DMS 273 (cell line): Measurements from ENCODE around the gene RPS6KB2.

ENCODE experiments used
- DNase-seq: peaks from one replicate; lab custom pipeline; 2025; ENCODE audit not compliant: unreplicated experiment; lab: John Stamatoyannopoulos, UW

Gene RPS6KB2

DNA sequence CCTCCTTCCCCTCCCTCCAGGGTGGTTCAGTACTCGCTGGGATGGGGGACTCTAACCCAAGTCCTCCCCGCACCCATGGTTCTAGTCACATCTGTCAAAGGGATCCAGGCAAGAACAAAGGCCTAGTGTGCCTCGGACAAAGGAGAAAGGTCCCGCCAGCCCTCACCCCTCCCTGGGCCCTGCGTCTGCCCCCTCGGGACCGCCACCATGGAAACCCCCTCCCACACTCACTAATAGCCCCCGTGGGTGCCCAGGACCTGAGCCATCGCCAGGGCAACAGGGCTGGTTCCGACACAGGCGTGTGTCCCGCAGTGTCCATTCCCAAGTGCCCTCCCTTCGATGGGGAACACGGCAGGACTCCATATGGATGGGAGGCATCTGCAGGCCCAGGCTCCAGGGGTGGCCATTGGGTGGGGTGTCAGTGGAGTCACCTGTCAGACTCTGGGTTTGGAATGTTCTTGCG, 17.9 kb upstream of the RPS6KB2 start:
- DNase-seq: no peak

DNA sequence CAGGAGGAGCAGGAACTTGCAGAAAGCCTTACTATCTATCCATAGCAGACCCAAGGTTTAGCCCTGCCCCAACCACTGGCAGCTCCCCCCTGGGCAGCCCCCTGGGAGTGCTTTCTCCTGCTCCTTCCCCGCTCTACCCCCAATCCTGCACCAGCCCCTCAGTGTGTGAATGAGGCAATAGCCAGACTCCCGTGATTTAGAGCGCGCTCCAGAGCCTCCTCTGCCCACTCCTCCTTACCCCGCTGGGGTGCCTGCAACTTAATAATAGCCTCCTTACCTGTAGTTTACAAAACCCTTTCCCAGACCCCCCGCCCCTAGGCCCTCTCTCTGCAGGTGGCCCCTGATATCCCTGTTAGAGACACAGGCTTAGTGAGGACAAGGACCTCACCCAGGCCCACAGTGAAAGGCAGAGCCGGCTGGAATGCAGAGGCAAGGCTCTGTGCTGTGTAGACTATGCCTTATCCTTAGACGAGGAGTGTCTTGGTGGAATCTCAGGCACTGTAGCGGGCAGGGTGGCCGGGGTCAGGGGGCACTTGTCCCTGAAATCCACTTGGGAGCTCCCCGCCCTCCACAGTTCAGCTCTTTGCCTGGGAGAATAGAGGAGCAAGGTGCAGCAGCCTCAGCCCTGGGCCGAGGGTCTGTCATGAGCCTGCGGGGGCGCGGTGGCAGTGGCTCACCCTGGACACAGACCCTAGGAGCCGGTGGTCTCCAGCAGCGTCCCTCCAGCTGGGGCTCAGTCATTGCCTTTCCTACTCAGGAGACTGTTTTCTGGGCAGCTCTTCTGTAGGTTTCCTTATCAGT, 17.1 kb upstream of the RPS6KB2 start:
- no peak for DNase-seq

DNA sequence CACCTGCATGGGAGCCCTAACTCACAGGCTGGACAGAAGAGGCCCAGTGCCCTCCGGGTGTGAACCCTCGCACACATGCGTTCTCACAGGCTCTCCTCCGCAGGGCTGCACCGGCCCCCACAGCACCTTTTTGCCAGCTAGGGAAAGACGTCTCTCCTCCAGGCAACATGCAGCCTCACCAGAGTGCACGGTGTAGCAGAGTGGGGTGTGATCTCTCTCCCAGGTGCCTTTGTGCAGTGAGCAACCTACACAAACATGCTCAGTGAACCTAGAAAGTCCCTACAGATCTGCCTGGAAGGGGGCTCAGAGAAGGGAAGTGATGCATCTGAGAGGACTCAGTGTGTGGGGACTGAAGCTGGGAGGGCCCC, 16.5 kb upstream of the RPS6KB2 start:
- no peak for DNase-seq

DNA sequence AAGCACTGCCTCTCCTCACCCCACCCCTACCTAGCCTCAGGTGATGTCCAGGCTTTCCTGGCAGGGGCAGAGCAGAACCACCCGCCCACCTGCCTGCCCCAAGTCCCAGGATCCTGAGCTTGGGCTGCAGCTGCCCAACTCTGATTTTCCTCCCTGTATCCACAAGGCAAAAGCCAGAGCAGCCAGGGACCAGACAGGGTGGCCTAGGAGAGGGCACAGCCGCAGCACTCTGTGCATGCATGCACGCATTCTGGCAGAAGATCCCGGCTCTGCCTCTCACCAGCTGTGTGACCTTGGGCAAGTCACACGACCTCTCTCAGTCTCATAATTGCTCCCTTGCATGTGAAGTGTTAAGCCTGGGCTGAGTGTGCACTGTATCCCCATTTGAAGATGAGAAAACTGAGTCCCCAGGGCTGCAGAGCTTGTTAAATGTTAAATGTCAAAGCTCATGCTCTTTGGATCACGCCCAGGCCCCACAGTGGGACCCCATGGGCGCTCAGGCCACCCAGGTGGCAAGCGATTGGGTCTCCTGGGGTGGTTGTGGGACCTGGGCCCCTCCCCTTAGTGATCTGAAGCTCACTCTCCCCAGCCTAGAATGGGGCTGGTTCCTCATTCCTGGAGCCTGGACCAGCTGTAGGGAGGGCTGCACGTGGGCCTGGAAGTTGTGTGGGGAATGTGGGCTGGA, 15.7 kb upstream of the RPS6KB2 start:
- no peak for DNase-seq

DNA sequence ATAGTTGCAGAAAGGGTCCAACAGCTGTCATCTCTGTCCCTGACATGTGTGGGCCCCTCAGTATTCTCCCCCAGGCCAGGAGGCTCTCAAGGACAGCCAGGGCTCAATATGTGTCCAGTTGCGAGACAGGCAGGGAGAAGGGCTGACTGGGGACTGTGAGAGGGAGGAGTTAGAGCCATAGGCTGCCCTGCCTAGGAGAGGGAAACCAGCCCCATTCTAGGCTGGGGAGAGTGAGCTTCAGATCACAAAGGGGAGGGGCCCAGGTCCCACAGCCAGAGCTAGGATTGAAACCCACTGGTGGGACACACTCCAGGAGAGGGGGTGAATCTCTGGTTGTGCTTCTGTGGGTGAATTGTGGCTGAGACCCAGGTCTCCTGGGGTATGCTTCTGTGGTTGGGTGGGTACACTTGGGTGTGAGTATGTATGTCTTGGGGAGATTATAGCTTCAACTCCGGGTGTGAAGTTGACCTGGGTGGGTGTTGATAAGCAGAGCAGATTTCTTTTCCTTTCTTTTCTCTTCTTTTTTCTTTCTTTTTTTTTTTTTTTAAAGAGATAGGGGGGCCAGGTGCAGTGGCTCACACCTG, 14.9 kb upstream of the RPS6KB2 start:
- DNase-seq: no peak

DNA sequence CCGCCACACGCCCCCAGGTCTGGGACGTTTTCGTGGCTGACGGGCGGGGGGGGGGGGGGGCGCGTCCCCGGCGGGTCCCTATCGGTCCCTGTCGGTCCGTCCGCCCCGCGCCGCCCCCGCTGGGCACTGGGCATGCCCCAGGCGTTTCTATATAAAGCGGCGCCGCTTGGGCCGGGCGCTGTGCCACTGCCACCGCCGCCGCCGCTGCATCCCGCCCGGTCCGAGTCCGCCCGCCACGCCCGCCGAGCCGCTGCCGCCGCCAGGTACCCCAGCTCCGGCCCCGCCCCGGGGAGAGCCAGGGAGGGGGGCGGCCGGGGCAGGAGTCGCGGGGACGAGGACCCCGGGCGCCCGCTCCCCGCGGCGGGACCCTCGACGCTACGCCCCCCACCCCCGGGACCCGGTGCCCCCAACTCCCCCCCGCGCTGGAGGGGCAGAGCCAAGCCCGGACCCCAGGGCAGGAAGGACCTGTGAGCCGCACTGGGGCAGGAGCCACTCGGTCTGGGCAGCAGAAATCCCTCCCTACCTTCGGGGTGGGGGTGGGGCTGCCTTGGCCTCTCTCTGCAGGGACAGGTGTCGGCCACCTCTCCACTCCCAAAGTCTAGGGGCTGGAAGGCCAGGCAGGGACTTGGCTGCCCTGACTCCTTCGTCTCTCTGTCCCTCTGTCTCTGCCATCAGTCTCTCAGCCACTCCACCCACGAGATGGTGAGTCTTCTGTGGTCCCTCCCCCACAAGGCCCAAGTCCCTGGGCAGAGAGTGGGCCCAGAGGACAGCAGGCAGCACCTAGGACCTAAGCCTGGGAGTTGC, 12.6 kb upstream of the RPS6KB2 start, which contains the start of gene CARNS1:
Gene CARNS1 (plus strand): TSS at position 178 of the 804 bp plus-strand sequence. CDS start 522 bp downstream, at position 700.
- DNase-seq: peak; percentile 34

DNA sequence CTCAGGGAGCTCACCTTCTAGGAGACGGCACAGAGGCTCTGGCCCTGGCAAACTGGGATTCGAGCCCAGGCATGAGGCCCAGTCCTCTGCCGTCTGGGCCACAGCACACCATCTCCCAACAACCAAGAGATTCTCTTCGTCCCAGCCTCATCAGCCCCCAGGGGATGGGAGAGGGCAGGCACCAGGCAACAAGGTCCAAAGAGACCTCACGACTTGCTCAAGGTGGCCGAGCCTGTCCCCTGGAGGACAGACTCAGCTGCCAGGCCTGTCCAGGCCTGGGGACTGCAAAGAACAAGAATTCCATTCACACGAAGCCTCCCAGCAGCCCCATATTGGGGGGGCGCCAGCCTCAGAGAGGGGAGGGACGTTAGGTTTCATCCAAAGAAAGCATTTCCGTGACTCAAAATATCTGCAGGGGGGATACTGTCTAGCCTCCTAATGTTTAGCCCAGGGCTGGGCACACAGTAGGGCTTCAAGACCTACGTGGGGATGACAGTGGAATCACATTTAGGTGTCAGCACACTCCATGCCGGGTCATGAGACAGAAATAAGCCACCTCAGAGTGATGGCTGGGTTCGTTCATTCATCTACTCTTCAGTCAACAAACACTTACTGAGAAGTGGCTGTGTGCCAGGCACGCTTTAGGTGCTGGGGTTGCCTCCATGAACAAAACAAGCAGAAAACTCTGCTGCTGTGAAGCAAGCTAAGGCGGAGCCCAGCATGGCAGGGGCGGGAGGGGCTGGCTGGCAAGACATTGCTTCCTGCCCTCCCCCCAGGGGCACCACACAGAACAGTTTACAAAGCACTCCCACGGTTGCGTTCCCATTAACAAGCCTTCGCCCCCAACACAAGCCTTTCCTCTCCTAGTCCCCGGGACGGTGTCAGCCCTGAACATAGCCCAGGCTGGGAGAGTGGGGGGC, 11.6 kb upstream of the RPS6KB2 start:
- peak; percentile 66 for DNase-seq

DNA sequence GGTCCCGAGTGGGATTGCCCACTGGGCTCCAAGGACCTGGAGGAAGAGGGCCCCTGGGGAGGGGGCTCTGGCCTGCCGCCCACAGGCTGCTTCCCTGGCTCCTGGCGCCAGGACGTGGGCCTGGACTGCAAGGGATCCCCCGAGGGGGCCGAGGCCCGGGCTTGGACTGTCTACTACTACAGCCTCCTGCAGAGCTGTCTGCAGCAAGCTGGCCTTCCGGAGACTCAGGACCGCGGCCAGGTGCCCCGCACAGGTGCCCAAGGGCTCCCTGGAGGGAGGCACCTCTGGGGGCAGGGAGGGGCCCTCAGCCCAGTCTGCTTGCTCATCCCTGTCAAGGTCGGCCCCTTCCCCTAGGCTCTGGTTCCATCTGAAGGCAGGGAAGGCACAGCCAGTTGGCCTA, 10.9 kb upstream of the RPS6KB2 start:
- no peak for DNase-seq

DNA sequence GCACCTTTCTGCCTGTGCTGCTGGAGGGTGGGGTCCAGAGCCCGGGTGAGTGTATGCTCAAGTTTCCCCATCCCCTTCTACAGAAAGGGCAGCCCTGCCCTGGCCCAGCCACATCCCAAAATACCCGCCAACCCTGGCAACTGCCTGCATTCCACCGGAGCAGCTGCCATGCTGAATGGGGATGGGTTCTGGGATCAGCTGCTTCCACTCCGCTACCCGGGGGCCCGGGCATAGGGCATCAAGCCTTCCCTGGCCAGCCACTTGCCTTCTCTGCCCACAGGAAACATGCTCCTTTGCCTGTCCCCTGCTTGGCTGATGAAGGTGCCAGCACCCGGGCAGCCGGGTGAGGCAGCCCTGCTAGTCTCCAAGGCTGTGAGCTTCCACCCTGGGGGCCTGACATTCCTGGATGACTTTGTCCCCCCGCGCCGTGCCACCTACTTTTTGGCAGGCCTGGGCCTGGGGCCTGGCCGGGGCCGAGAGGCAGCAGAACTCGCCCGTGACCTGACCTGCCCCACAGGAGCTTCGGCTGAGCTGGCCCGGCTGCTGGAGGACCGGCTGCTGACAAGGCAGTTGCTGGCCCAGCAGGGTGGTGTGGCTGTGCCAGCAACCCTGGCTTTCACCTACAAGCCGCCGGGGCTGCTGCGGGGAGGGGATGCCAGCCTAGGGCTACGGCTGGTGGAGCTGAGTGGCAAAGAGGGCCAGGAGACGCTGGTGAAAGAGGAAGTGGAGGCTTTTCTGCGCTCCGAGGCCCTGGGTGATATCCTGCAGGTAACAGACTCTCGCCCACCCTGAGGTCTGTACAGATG, 9.6 kb upstream of the RPS6KB2 start:
- DNase-seq: peak; percentile 82

DNA sequence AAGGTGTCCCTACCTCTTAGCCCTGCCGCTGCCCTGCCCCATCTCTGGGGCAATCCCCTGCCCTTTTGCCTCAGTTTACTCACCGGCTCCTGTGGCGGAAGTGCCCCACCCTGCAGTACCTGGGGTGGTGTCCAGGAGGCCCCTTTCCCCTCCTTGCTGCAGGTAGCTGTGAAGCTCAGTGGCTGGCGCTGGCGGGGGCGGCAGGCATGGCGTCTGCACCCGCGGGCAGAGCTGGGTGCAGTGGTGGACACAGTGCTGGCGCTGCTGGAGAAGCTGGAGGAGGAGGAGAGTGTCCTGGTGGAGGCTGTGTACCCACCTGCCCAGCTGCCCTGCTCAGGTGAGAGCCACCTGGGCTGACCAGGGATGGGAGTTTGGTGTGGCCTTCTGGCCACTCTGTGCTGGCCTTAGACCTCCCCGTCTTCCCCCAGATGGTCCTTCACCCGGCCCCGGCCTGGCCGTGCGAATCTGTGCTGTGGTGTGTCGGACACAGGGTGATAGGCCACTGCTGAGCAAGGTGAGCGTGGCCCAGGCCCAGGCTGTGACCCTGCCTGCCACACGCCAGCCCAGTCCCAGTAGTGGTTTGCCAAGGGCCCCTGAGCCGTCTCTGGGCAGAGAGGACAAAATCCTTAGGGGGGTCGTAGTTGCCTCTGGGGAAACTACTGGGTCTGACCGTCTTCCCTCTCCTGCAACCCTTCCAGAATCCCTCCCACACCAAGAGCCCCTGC, 8.8 kb upstream of the RPS6KB2 start:
- no peak for DNase-seq

DNA sequence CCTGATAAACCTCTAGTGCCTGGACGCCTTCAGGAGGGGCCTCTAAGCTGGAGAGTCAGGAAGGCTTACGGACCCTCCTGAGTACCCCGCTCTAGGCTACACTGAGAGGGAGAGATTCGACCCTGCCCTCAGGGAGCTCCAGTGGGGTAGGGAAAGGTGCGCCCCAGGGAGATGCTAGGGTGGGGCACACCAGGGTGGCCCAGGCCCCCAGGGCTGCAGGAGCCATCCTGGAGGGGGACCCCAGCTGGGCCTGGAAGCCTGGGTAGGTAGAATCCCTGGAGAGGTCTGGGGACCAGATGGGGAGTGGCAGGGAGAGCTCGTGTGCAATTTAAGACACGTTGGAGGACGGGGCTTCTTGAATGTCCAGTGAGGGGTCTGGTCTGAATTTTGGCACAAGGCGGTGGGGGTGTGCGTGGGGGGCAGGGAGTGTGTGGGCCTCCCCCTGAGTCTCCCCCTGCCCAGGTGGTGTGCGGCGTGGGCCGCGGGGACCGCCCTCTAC, 8.1 kb upstream of the RPS6KB2 start:
- DNase-seq: peak; percentile 53

DNA sequence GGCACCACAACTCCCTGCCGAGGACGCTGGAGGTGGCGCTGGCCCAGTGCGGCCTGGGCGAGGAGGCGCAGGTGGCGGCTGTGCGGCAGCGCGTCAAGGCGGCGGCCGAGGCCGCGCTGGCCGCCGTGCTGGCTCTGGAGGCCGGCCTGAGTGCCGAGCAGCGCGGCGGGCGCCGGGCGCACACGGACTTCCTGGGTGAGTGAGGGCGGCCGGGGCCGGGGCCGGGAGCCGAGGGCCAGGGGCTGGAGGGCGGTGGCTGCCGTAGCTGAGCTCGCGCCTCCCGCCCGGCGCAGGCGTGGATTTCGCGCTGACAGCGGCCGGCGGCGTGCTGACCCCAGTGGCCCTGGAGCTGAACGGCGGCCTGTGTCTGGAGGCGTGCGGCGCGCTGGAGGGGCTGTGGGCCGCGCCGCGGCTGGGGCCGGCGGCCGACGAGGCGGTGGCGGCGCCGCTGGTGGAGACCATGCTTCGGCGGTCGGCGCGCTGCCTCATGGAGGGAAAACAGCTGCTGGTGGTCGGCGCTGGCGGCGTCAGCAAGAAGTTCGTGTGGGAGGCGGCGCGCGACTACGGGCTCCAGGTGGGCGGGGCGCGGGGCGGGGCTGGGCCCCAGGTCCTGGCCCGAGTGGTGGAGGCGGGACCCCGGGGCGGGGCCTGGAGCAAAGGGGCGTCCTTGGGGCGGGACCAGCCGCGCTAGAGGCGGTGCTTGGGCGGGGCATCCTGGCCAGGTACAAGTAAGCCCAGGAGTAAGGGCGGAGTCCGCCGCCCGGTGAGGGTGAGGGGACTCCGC, 7.5 kb upstream of the RPS6KB2 start:
- DNase-seq: peak; percentile 93

DNA sequence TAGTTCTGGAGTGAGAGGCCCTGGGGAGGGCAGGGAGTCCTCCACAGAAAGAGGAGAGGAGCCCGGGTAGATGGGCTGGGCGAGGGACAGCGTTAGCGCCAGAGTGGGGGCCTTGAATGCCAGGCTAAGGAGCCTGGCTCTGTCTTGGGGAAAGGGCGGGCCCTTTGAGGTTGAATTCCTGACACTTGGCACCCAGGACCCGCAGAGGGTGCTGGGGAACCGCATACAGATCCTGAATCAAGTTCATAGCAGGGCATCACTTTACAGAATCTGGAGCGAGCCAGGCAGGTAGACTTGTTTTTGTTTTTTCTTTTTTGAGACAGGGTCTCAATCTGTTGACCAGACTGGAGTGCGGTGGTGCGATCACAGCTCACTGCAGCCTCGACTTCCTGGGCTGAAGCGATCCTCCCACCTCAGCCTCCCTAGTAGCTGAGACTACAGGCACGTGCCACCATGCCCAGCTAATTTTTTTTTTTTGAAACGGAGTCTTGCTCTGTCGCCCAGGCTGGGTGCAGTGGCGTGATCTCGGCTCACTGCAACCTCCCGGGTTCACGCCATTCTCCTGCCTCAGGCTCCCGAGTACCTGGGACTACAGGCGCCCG, 6.8 kb upstream of the RPS6KB2 start:
- peak; percentile 58 for DNase-seq

DNA sequence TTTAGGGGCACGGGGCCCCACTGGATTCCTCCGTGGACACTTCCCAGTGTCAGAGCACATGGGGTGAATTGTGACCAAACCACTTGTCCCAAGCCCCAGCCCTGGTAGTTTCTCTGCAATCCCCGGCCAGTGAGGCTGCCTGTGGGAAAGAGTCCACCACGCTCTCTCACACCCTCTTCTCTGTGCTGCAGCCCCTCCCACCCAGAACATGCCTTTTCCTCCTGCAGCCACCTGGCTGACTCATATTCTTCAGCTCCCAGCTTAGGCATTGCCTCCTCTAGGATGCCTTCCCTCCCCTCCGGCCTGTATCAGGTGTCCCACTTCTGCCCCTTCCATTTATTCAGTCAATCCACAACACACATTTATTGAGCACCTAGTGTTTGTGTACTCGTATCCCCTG, 5.4 kb upstream of the RPS6KB2 start:
- peak; percentile 43 for DNase-seq

DNA sequence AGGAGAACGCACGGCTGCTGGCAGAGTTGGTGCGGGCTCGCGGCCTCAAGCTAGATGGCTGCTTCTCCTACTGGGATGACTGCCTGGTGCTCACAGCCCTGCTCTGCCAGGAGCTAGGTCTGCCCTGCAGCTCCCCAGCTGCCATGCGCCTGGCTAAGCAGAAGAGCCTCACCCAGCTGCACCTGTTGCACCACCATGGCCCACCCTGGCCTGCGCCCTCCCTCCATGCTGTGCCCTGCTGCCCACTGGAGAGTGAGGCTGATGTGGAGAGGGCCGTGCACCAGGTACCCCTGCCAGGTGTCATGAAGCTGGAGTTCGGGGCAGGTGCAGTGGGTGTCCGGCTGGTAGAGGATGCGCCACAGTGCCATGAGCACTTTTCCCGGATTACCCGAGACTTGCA, 4.8 kb upstream of the RPS6KB2 start:
- no peak for DNase-seq

DNA sequence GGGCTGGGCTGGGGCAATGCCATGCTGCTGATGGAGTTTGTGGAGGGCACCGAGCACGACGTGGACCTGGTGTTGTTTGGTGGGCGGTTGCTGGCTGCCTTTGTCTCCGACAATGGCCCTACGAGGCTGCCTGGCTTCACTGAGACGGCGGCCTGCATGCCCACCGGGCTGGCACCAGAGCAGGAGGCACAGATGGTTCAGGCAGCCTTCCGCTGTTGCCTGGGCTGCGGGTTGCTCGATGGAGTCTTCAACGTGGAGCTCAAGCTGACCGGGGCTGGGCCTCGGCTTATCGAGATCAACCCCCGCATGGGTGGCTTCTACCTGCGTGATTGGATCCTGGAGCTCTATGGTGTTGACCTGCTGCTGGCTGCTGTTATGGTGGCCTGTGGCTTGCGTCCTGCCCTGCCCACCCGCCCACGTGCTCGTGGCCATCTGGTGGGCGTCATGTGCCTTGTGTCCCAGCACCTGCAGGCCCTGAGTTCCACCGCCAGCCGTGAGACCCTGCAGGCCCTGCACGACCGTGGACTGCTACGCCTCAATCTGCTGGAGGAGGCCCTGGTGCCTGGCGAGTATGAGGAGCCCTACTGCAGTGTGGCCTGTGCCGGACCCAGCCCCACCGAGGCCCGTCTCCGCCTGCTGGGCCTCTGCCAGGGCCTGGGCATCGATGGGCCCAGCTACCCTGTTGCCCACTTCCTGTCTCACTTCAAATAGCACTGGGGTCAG, 4.2 kb upstream of the RPS6KB2 start:
- no peak for DNase-seq
